Central memory CD8-positive, alpha-beta T cell (primary cell): ENCODE data around the gene CFHR2.
"Not testable (repeated sequence)": the region's sequence is repeated elsewhere in the genome, so short reads cannot be mapped to it uniquely, and the experiment has no call there.

ENCODE experiments used
- ATAC-seq: fragments of 150-1000 bp; cut with Tn5 transposase; replicated peaks from 2 replicates; pipeline ENCODE4 v1.10.0; 2022; ENCODE audit warnings: mild to moderate bottlenecking, moderate FRiP score, moderate number of reproducible peaks; ENCODE audit not compliant: poor library complexity, severe bottlenecking; ENCODE audit errors: extremely low read depth
- DNase-seq, 2 donors: peaks; one replicate each; pipeline ENCODE4 v3.0.0; 2021; ENCODE audit warnings: low spot score in 2 of 2
- H3K27ac Mint-ChIP-seq: one replicate; pipeline ENCODE4 v1.8.0; 2022; ENCODE audit warnings: low read depth, mild to moderate bottlenecking, moderate library complexity, mixed read lengths
- H3K27me3 Mint-ChIP-seq: one replicate; pipeline ENCODE4 v1.8.0; 2022; ENCODE audit warnings: mixed read lengths
- H3K36me3 Mint-ChIP-seq: one replicate; pipeline ENCODE4 v1.8.0; 2022; ENCODE audit warnings: mild to moderate bottlenecking, moderate library complexity, mixed read lengths; ENCODE audit not compliant: insufficient read depth
- H3K4me1 Mint-ChIP-seq: one replicate; pipeline ENCODE4 v1.8.0; 2022; ENCODE audit warnings: mixed read lengths
- H3K4me3 Mint-ChIP-seq: one replicate; pipeline ENCODE4 v1.8.0; 2022; ENCODE audit warnings: mild to moderate bottlenecking, moderate library complexity, mixed read lengths
- H3K9me3 Mint-ChIP-seq: one replicate; pipeline ENCODE4 v1.8.0; 2022; ENCODE audit warnings: mixed read lengths

CFHR2 gene

DNA sequence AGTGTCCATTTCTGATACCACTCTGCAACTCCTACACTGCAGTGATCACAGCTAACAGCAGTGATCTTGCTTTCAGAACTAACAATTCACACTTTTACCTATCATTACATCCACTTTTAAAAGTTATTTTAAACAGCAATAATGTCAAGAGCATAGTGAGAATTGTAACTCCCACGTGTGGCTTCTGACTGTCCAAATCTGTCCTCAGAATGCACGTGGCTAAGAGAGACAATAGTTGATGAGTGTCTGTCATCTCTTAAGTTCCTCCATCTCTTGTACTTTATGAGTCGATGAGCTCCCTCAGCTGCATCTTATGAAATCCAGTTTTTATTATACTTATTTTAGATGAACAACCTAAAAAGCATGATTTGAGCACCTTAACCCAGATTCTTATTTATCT, 17.3 kb downstream of the CFHR2 start:
- no peaks in the 10 kb centered on the region for H3K9me3 Mint-ChIP-seq
- H3K36me3 Mint-ChIP-seq, result no peaks in the 10 kb centered on the region
- no peak overlapping the region for H3K27ac Mint-ChIP-seq
- ATAC-seq (no peak), DNase-seq (no peak)
- no peaks in the 10 kb centered on the region for H3K4me1 Mint-ChIP-seq
- no peak overlapping the region for H3K4me3 Mint-ChIP-seq
- H3K27me3 Mint-ChIP-seq, result no peaks in the 10 kb centered on the region

DNA sequence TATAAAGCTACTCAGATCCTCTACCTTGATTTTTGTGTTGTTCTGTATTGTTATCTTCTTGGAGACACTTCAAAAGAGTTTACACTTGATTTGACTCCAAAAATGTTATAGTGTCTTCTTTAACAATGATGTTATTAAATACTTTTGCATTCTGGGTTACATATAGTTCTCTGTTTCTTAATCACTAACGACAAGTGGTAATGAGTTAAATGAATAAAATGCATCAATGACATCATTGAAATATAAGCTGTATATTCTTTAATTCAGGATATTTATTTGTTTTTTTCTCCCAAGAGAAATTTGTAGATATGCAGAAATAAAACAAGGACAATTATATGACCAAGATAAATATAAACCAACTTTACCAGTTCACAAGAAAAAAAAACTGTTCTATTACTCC, 26.6 kb downstream of the CFHR2 start:
- H3K27me3 Mint-ChIP-seq, result no peaks in the 10 kb centered on the region
- no peaks in the 10 kb centered on the region for H3K4me1 Mint-ChIP-seq
- ATAC-seq (no peak), DNase-seq (no peak)
- no peaks in the 10 kb centered on the region for H3K36me3 Mint-ChIP-seq
- H3K9me3 Mint-ChIP-seq, result no peaks in the 10 kb centered on the region
- no peak overlapping the region for H3K27ac Mint-ChIP-seq
- H3K4me3 Mint-ChIP-seq, result no peak overlapping the region

DNA sequence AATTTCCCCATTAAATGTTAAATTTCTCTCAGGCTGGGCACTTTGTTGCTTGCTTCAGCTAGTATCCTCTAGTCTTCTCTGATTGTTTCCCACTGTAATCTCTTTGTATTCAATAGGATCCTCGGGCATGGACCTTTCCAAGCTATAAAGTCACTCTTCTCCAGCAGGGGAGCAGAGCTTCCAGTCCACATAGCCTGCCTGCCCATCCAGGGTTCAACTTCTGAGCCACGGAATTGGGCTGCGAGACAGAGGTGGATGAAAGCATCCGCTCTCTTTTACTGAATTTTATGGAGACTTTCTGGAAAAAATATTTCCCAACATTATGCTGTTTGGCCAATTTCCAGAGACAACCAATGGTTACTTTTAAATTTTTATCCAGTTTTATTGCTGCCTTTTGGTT, 32.7 kb downstream of the CFHR2 start:
- no peaks in the 10 kb centered on the region for H3K9me3 Mint-ChIP-seq
- no peaks in the 10 kb centered on the region for H3K4me1 Mint-ChIP-seq
- no peak for ATAC-seq
- H3K36me3 Mint-ChIP-seq, result no peaks in the 10 kb centered on the region
- DNase-seq, result no peak
- H3K4me3 Mint-ChIP-seq, result no peak overlapping the region
- H3K27me3 Mint-ChIP-seq, result no peaks in the 10 kb centered on the region
- H3K27ac Mint-ChIP-seq, result no peak overlapping the region

DNA sequence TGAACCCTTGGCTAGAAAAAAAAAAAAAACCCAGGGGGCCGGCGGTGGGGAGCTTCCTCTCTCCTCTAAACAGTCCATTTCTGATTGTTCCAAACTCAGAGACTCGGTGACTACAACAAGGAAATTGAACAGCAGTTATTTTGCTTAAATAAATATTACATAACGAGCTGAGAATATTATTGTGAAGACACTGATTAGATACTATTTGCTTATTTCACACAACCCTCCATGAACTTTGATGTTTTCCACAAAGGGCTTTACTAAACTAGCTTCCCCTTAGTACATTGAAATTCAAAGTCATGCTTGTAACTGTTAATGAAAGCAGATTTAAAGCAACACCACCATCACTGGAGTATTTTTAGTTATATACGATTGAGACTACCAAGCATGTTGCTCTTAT, 33.7 kb downstream of the CFHR2 start, which contains the start of gene CFHR5:
Gene CFHR5 (plus strand): TSS at position 279 of the 400 bp plus-strand sequence. CDS start 109 bp downstream, at position 388.
- DNase-seq (no peak), ATAC-seq (no peak)
- H3K9me3 Mint-ChIP-seq, result no peaks in the 10 kb centered on the region
- H3K4me3 Mint-ChIP-seq, result no peak within 1 kb of the TSS
- H3K36me3 Mint-ChIP-seq, result no peaks in the 10 kb centered on the region
- H3K27me3 Mint-ChIP-seq, result no peaks in the 10 kb centered on the region
- H3K27ac Mint-ChIP-seq, result no peak within 1 kb of the TSS
- no peaks in the 10 kb centered on the region for H3K4me1 Mint-ChIP-seq

DNA sequence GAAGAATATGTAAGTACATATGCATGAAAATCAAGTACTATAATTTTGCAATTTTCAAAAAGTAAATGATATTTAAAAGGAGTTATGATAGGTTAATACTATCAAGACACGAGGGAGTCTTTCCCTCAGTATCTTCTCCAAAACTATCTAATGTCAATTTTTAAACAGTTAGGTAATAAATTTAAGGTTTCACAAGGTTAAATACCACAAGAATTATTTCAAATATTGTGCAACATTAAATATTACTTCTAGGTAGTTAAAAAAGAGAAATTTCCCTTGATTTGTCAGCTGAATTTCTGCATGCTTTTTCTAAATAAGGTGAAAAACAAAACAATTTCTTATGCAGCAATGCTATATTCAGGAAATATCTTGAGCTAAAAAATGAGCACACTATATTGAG, 37.3 kb downstream of the CFHR2 start:
- peaks cover under 1% of the 10 kb centered on the region for H3K9me3 Mint-ChIP-seq
- H3K27me3 Mint-ChIP-seq, result no peaks in the 10 kb centered on the region
- no peak for ATAC-seq
- H3K27ac Mint-ChIP-seq, result no peak overlapping the region
- H3K4me1 Mint-ChIP-seq, result no peaks in the 10 kb centered on the region
- H3K36me3 Mint-ChIP-seq, result no peaks in the 10 kb centered on the region
- DNase-seq, result no peak
- no peak overlapping the region for H3K4me3 Mint-ChIP-seq

DNA sequence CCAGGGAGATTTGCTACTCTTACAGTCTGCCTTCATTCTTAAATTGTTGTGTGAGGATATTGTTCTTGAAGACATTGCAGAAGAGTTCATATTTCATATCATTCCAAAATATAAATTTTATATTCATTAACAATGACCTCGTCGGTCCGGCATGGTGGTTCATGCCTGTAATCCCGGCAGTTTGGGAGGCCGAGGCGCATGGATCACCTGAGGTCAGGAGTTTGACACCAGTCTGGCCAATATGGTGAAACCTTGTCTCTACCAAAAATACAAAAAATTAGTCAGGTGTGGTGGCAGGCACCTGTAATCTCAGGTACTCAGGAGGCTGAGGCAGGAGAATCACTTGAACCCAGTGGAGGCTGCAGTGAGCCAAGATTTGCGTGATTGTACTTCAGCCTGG, 38.7 kb downstream of the CFHR2 start:
- not testable (repeated sequence) for H3K27me3 Mint-ChIP-seq, H3K9me3 Mint-ChIP-seq, H3K4me3 Mint-ChIP-seq, H3K36me3 Mint-ChIP-seq, DNase-seq, H3K27ac Mint-ChIP-seq, ATAC-seq, H3K4me1 Mint-ChIP-seq

DNA sequence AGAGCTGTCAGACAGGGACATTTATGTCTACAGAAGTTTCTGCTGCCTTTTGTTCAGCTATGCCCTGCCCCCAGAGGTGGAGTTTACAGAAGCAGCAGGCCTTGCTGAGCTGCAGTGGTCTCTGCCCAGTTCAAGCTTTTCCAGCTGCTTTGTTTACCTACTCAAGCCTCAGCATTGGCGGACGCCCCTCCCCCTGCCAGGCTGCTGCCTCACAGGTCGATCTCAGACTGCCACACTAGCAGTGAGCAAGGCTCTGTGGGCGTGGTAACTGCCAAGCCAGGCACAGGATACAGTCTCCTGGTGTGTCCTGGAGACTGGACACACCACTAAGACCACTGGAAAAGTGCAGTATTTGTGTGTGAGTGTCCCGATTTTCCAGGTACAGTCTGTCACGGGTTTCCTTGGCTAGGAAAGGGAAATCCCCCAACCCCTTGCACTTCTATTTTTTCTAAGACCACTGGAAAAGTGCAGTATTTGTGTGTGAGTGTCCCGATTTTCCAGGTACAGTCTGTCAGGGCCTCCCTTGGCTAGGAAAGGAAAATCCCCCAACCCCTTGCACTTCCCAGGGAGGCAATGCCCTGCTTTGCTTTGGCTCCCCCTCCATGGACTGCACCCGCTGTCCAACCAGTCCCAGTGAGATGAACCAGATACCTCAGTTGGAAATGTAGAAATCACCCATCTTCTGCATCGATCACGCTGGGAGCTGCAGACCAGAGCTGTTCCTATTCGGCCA, 48.5 kb downstream of the CFHR2 start:
- H3K9me3 Mint-ChIP-seq, H3K36me3 Mint-ChIP-seq, DNase-seq, H3K4me3 Mint-ChIP-seq, ATAC-seq, H3K27ac Mint-ChIP-seq, H3K4me1 Mint-ChIP-seq: not testable (repeated sequence)
- H3K27me3 Mint-ChIP-seq, result peaks cover 20% of the 10 kb centered on the region

DNA sequence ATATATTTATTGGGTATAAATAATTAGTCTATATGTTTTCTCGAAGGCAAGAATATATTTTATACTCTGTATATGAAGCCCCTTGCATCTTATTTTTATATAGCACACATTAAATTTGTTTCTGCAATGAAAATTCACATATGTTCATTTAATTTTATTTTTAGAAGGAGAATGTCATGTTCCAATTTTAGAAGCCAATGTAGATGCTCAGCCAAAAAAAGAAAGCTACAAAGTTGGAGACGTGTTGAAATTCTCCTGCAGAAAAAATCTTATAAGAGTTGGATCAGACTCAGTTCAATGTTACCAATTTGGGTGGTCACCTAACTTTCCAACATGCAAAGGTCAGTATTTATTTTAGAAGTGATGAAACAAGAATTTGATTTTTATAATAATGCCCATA, 50.4 kb downstream of the CFHR2 start:
- Mint-ChIP-seq H3K4me1 (no peaks in the 10 kb centered on the region), H3K27me3 (peaks cover 18% of the 10 kb centered on the region), H3K27ac (no peak overlapping the region), H3K9me3 (peaks cover 5% of the 10 kb centered on the region), H3K36me3 (no peaks in the 10 kb centered on the region), H3K4me3 (no peak overlapping the region)
- ATAC-seq (no peak), DNase-seq (no peak)

DNA sequence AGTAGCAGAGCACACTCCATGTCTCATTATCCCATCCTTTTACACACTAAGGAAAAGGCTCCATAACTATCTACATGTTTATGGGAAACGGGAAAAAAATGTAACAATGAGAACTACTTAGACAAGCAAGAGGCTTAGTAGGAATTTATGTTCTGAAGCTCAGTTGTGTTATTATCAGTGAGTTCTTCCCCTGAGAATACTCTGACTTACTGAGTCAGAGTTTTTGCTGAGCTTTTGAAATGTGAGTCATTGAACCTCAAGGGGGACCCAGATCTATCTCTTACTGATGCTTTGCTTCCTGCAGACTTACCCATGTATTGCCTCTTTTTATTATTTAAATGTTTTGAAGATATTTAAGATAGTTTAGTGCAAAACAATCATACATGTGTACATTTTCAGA, 53.9 kb downstream of the CFHR2 start:
- no peaks in the 10 kb centered on the region for H3K27me3 Mint-ChIP-seq
- no peaks in the 10 kb centered on the region for H3K9me3 Mint-ChIP-seq
- H3K27ac Mint-ChIP-seq, result no peak overlapping the region
- ATAC-seq (no peak), DNase-seq (no peak)
- no peak overlapping the region for H3K4me3 Mint-ChIP-seq
- H3K4me1 Mint-ChIP-seq, result no peaks in the 10 kb centered on the region
- no peaks in the 10 kb centered on the region for H3K36me3 Mint-ChIP-seq

DNA sequence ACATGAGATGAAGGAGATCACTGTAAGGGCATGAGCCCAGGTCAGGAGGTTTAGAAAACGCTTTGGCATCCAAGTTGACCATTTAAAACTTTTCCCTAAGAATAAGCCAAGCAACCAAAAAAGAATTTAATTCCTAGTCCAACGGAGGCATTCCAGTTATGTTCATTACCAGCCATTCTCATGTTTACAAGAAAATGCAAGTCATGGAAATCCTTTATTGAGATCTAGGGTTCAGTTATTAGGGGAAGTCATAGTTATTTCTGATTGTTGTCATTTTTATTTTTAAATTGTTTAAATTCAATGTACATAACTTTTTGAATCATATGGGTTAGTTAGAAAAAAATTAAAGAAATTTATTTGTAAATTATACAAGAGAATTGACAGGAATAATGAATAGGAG, 58.3 kb downstream of the CFHR2 start:
- H3K27me3 Mint-ChIP-seq, result no peaks in the 10 kb centered on the region
- no peak overlapping the region for H3K4me3 Mint-ChIP-seq
- H3K9me3 Mint-ChIP-seq, result no peaks in the 10 kb centered on the region
- H3K36me3 Mint-ChIP-seq, result no peaks in the 10 kb centered on the region
- DNase-seq (no peak), ATAC-seq (no peak)
- no peak overlapping the region for H3K27ac Mint-ChIP-seq
- no peaks in the 10 kb centered on the region for H3K4me1 Mint-ChIP-seq

GRCh38 chr1:197003132-197003531, 59.6 kb downstream of the CFHR2 start:
- no peak overlapping the region for H3K4me3 Mint-ChIP-seq
- H3K4me1 Mint-ChIP-seq, result no peaks in the 10 kb centered on the region
- no peak for ATAC-seq
- DNase-seq, result no peak
- H3K9me3 Mint-ChIP-seq, result no peaks in the 10 kb centered on the region
- H3K27ac Mint-ChIP-seq, result no peak overlapping the region
- H3K27me3 Mint-ChIP-seq, result no peaks in the 10 kb centered on the region
- no peaks in the 10 kb centered on the region for H3K36me3 Mint-ChIP-seq

DNA sequence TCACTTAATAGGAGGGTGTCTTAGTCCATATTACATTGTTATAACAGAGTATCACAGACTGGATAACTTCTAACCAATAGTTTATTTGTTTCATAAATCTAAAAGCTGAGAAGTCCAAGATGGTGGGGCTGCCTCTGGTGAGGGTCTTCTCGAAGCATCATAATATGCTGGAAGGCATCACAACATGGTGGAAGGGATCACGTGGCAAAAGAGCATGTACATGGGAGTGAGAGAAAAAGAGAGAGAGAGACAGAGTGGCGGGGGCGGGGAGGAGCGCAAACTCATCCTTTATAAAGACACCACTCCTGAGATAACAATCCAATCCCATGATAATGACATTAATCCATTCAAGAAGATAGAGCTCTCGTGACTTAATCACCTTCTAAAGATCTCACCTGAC, 65.3 kb downstream of the CFHR2 start:
- Mint-ChIP-seq H3K4me3 (no peak overlapping the region), H3K36me3 (no peaks in the 10 kb centered on the region), H3K27me3 (no peaks in the 10 kb centered on the region), H3K9me3 (peaks cover 5% of the 10 kb centered on the region), H3K4me1 (no peaks in the 10 kb centered on the region), H3K27ac (no peak overlapping the region)
- DNase-seq, result no peak
- ATAC-seq, result no peak
